HepG2 (cell line): ENCODE measurements around the gene GALNT18. TPM values are rescaled to one million over a fixed set of nuclear protein-coding genes. Genes with fewer than 3 reads are reported as not detected.

Experiments used
- ATAC-seq: fragments of 200-7000 bp; cut with Tn5 transposase; 3 replicates; pipeline ENCODE4 v1.9.1; 2020; ENCODE audit warnings: mild to moderate bottlenecking, moderate library complexity
- BruUV-seq: library from RNA; stranded (reverse); fragments of 400-500 nt; replicated peaks from 2 replicates; lab custom pipeline; 2021; lab: Mats Ljungman, UMichigan
- CTCF ChIA-PET: fragments of 300-600 bp; formaldehyde crosslinking; extraction: SDS; loops from one replicate; lab custom pipeline; 2021; ENCODE audit warnings: low total read pairs, inconsistent platforms, low intra/inter-chr PET ratio; lab: Yijun Ruan, JAX
- POLR2A ChIA-PET: fragments of 350-600 bp; sonication (Branson Sonifier 250); formaldehyde crosslinking; loops from one replicate; lab custom pipeline; 2020; ENCODE audit warnings: antibody characterized with exemption, inconsistent platforms; lab: Yijun Ruan, JAX
- DNase-seq: peaks from one replicate; pipeline ENCODE4 v3.0.0-alpha.2; 2015; ENCODE audit warnings: low spot score
- FAIRE-seq: peaks from 3 replicates; lab custom pipeline; 2011; peaks lifted over from hg19 to GRCh38; lab: Jason Lieb, UNC
- H2AFZ ChIP-seq: one replicate; pipeline ENCODE4 v1.6.1; 2011; ENCODE audit warnings: low read length, inconsistent platforms
- H3K27ac ChIP-seq: fragments of 300-600 bp; 3 replicates; pipeline ENCODE4 v1.8.0; 2011; ENCODE audit warnings: mixed run types, mild to moderate bottlenecking, mixed read lengths, low read length, inconsistent platforms; ENCODE audit not compliant: insufficient read depth; ENCODE audit errors: extremely low read length
- H3K27me3 ChIP-seq, 2 experiments: fragments of 200-600 bp in 1 of 2; 2 replicates in 1 of 2; 3 replicates in 1 of 2; pipeline versions ENCODE4 v1.6.0 to v1.8.0; 2011; ENCODE audit warnings: low read length in 2 of 2, mild to moderate bottlenecking in 2 of 2, moderate library complexity in 2 of 2, inconsistent platforms in 1 of 2; ENCODE audit not compliant: insufficient read depth in 2 of 2, control insufficient read depth in 1 of 2
- H3K36me3 ChIP-seq, 2 experiments: fragments of 200-600 bp in 1 of 2; replicated peaks in 1 of 2; 2 replicates in 1 of 2; 3 replicates in 1 of 2; pipeline versions ENCODE4 v1.5.1 to v1.8.0; 2011; ENCODE audit warnings: low read length in 2 of 2, inconsistent platforms in 1 of 2; ENCODE audit not compliant: insufficient read depth in 2 of 2, control insufficient read depth in 1 of 2
- H3K4me1 ChIP-seq: 2 replicates; pipeline ENCODE4 v1.5.1; 2012; ENCODE audit warnings: low read length, inconsistent platforms; ENCODE audit not compliant: insufficient read depth
- H3K4me2 ChIP-seq: 2 replicates; pipeline ENCODE4 v1.6.0; 2011; ENCODE audit warnings: low read depth, low read length, inconsistent platforms
- H3K4me3 ChIP-seq, 3 experiments: fragments of 200-600 bp in 1 of 3; sonication (generic), shearing (Covaris generic) in 1 of 3; replicated peaks in 1 of 3; 2 replicates each; pipeline ENCODE4 v1.5.1; 2011 to 2016; ENCODE audit warnings: low read length in 3 of 3, inconsistent platforms in 2 of 3, low read depth in 2 of 3, mild to moderate bottlenecking in 2 of 3, control low read depth in 1 of 3, mixed read lengths in 1 of 3; ENCODE audit not compliant: insufficient read depth in 1 of 3
- H3K79me2 ChIP-seq: one replicate; pipeline ENCODE4 v1.6.1; 2011; ENCODE audit warnings: low read length, inconsistent platforms; ENCODE audit not compliant: insufficient read depth
- H3K9ac ChIP-seq: 2 replicates; pipeline ENCODE4 v1.6.0; 2011; ENCODE audit warnings: mild to moderate bottlenecking, low read depth, low read length, inconsistent platforms; ENCODE audit not compliant: insufficient read depth
- H3K9me3 ChIP-seq: 2 replicates; pipeline ENCODE4 v1.5.1; 2012; ENCODE audit warnings: mild to moderate bottlenecking, low read length
- H4K20me1 ChIP-seq: 2 replicates; pipeline ENCODE4 v1.6.0; 2011; ENCODE audit warnings: inconsistent platforms, mild to moderate bottlenecking, low read length, moderate library complexity; ENCODE audit not compliant: insufficient read depth
- AGO1 ChIP-seq: fragments of 200-400 bp; formaldehyde crosslinking; IDR thresholded peaks from 2 replicates; pipeline ENCODE4 v1.6.1; 2017; ENCODE audit warnings: mild to moderate bottlenecking, low read depth, low read length, moderate library complexity; ENCODE audit not compliant: poor library complexity, severe bottlenecking
- ATF1 ChIP-seq: IDR thresholded peaks from 2 replicates; pipeline ENCODE4 v1.6.1; 2016; ENCODE audit warnings: mild to moderate bottlenecking, control low read depth
- FOXJ3 ChIP-seq: sonication (generic); formaldehyde crosslinking; IDR thresholded peaks from 2 replicates; pipeline ENCODE4 v1.4.0; 2020; ENCODE audit warnings: missing genetic modification reagents, mild to moderate bottlenecking, borderline replicate concordance
- REXO4 ChIP-seq: sonication (generic); formaldehyde crosslinking; IDR thresholded peaks from 2 replicates; pipeline ENCODE4 v1.8.0; 2022; ENCODE audit warnings: missing genetic modification reagents, mild to moderate bottlenecking, borderline replicate concordance
- RXRA ChIP-seq: sonication (generic); formaldehyde crosslinking; IDR thresholded peaks from 2 replicates; pipeline ENCODE4 v1.5.1; 2020; ENCODE audit warnings: missing genetic modification reagents
- SUZ12 ChIP-seq: fragments of 150-350 bp; IDR thresholded peaks from 2 replicates; pipeline ENCODE4 v1.6.1; 2014; ENCODE audit warnings: low read depth, low read length
- ZC3H4 ChIP-seq: sonication (generic); formaldehyde crosslinking; IDR thresholded peaks from 2 replicates; pipeline ENCODE4 v1.4.0; 2020; ENCODE audit warnings: missing genetic modification reagents, borderline replicate concordance
- ZNF143 ChIP-seq: sonication (generic); formaldehyde crosslinking; IDR thresholded peaks from 2 replicates; pipeline ENCODE4 v1.4.0; 2020; ENCODE audit warnings: missing genetic modification reagents
- ZNF260 ChIP-seq: sonication (generic); formaldehyde crosslinking; IDR thresholded peaks from 2 replicates; pipeline ENCODE4 v1.4.0; 2020; ENCODE audit warnings: missing genetic modification reagents, low read depth, mild to moderate bottlenecking, borderline replicate concordance
- ZNF331 ChIP-seq: sonication (generic); formaldehyde crosslinking; IDR thresholded peaks from 2 replicates; pipeline ENCODE4 v1.4.0; 2020; ENCODE audit warnings: missing genetic modification reagents
- ZNF496 ChIP-seq: sonication (generic); formaldehyde crosslinking; IDR thresholded peaks from 2 replicates; pipeline ENCODE4 v1.8.1; 2023; ENCODE audit warnings: mild to moderate bottlenecking, moderate library complexity, missing genetic modification reagents; ENCODE audit not compliant: insufficient replicate concordance
- ZNF512 ChIP-seq: sonication (generic); formaldehyde crosslinking; IDR thresholded peaks from 2 replicates; pipeline ENCODE4 v1.4.0; 2020; ENCODE audit warnings: mild to moderate bottlenecking, missing genetic modification reagents
- ZNF737 ChIP-seq: sonication (generic); formaldehyde crosslinking; IDR thresholded peaks from 2 replicates; pipeline ENCODE4 v1.5.0; 2020; ENCODE audit warnings: missing genetic modification reagents, mild to moderate bottlenecking, borderline replicate concordance
- ZSCAN25 ChIP-seq: sonication (generic); formaldehyde crosslinking; IDR thresholded peaks from 2 replicates; pipeline ENCODE4 v1.8.0; 2022; ENCODE audit warnings: mild to moderate bottlenecking, missing genetic modification reagents
- WGBS: methylation state at CpG from one replicate; pipeline ENCODE4 v1.1.6; 2017; ENCODE audit warnings: low lambda C conversion rate; 5-methylcytosine and 5-hydroxymethylcytosine counted together
- in situ Hi-C: cut with HindIII; loops from 2 replicates; pipeline ENCODE4 v1.10.0; 2017; ENCODE audit warnings: low pct_unique_long_range_greater_than_20kb; ENCODE audit not compliant: extremely low pct_ligation_motif_present
- intact Hi-C: fragments of 100-400 bp; cut with micrococcal nuclease; formaldehyde crosslinking; loops from one replicate; pipeline ENCODE4 v1.10.0; 2022; ENCODE audit not compliant: unreplicated experiment
- polyA plus RNA-seq, 8 experiments: library from polyadenylated mRNA; depleted of rRNA in 3 of 8; stranded (reverse) in 7 of 8; unstranded in 1 of 8; fragments of >200 nt; fragmentation: Illumina TruSeq in 4 of 8; extraction: Trizol in 4 of 8; gene quantifications; 2 replicates each; pipeline versions ENCODE4 v1.2.1 to v1.2.3, GENCODE V29; 2011 to 2016; ENCODE audit warnings: low read depth in 4 of 8, missing spikeins in 1 of 8, mixed read lengths in 1 of 8; ENCODE audit not compliant: insufficient read depth in 1 of 8
- total RNA-seq, 5 experiments: library from RNA; depleted of rRNA; stranded (reverse); fragments of >200 nt; fragmentation: Illumina TruSeq; extraction: Trizol; gene quantifications; 2 replicates each; pipeline ENCODE4 v1.2.3, GENCODE V29; 2016; ENCODE audit warnings: low read depth in 1 of 5

The GALNT18 gene
- total and polyA plus RNA-seq, 2 of the 13 experiments (the other 11 are each of a cell fraction or from before 2014, with no cell fraction given): 0.11 TPM; not detected in 1

GRCh38 chr11:11512929-11513328 lies 108.9 kb downstream of the GALNT18 start:
- CTCF ChIA-PET: no interaction called here
- POLR2A ChIA-PET: no interaction called here
- DNase-seq: no peak

More at GRCh38 chr11:11512929-11513328, 108.9 kb downstream of the GALNT18 start:
- Histone ChIP-seq H3K27ac (no peak overlapping the region), H3K79me2 (no peaks in the 10 kb centered on the region), H2AFZ (no peak overlapping the region), H3K4me3 (no peak overlapping the region), H3K4me1 (no peaks in the 10 kb centered on the region), H3K36me3 (no peaks in the 10 kb centered on the region)
- 10% methylated on average over 2 of the region's 4 CpGs for WGBS
- intact Hi-C loops: no loop called here
- no peak for TF ChIP-seq RXRA (CRISPR knock-in tag)
- no peak for TF ChIP-seq REXO4 (CRISPR knock-in tag)
- TF ChIP-seq AGO1: no peak
- no peak for TF ChIP-seq ZSCAN25 (CRISPR knock-in tag)
- no peak for TF ChIP-seq ZC3H4 (CRISPR knock-in tag)
- TF ChIP-seq FOXJ3 (CRISPR knock-in tag): no peak
- TF ChIP-seq ZNF512 (CRISPR knock-in tag): no peak
- no peak for TF ChIP-seq SUZ12
- TF ChIP-seq ATF1: no peak
- TF ChIP-seq ZNF737 (CRISPR knock-in tag): no peak
- no peak for TF ChIP-seq ZNF496 (CRISPR knock-in tag)
- no peak for TF ChIP-seq ZNF260 (CRISPR knock-in tag)
- TF ChIP-seq ZNF331: no peak
- no peak for TF ChIP-seq ZNF143 (CRISPR knock-in tag)
- TF ChIP-seq, all 625 proteins: peak for 0
- no peaks in the 10 kb centered on the region for H3K9me3 ChIP-seq
- no TSS peak for BruUV-seq
- in situ Hi-C loops: no loop called here
- H3K27me3 ChIP-seq: peaks cover 0 to 20% of the 10 kb centered on the region in 2 experiments; a peak in 3 of 5 replicates
- ATAC-seq (no peak), FAIRE-seq (no peak)
- H4K20me1 ChIP-seq: no peaks in the 10 kb centered on the region
- H3K4me2 ChIP-seq: no peak overlapping the region
- H3K9ac ChIP-seq: no peak overlapping the region
